Prostate gland (tissue), 2 donors: ENCODE measurements around the gene IGSF22. TPM values are rescaled to one million over a fixed set of nuclear protein-coding genes. Genes with fewer than 3 reads are reported as not detected.
A peak's percentile ranks its signal among the peaks of the same experiment; 100 is the strongest.

Experiments used
- DNase-seq: peaks from one replicate; pipeline ENCODE4 v3.0.0-alpha.2; 2019; ENCODE audit warnings: low spot score
- H3K27ac ChIP-seq, 2 donors: fragments of 200-600 bp; sonication (generic); 2 replicates each; pipeline ENCODE4 v1.5.1; 2017 to 2019
- H3K27me3 ChIP-seq: fragments of 200-600 bp; sonication (generic); replicated peaks from 2 replicates; pipeline ENCODE4 v1.5.1; 2019; ENCODE audit not compliant: insufficient read depth
- H3K36me3 ChIP-seq, 2 donors: fragments of 200-600 bp; sonication (generic); 1 replicate in 1 of 2; 2 replicates in 1 of 2; pipeline versions ENCODE4 v1.5.1 to v1.8.1; 2017 to 2019
- H3K4me1 ChIP-seq: fragments of 200-600 bp; sonication (generic); replicated peaks from 2 replicates; pipeline ENCODE4 v1.5.1; 2019
- H3K4me3 ChIP-seq, 2 donors: fragments of 200-600 bp; sonication (generic); 2 replicates each; pipeline ENCODE4 v1.5.1; 2017 to 2019
- H3K9me3 ChIP-seq: fragments of 200-600 bp; sonication (generic); 2 replicates; pipeline ENCODE4 v1.5.1; 2017
- POLR2A ChIP-seq: fragments of 450-650 bp; IDR thresholded peaks from one replicate; pipeline ENCODE4 v1.6.1; 2016; ENCODE audit warnings: antibody characterized with exemption, mild to moderate bottlenecking
- POLR2AphosphoS5 ChIP-seq: sonication (generic); formaldehyde crosslinking; IDR thresholded peaks from one replicate; pipeline ENCODE4 v1.6.1; 2017; ENCODE audit warnings: antibody characterized with exemption
- WGBS: methylation state at CpG from one replicate; pipeline ENCODE4 v1.1.5; 2018; 5-methylcytosine and 5-hydroxymethylcytosine counted together
- intact Hi-C: fragments of 100-400 bp; cut with DNase I; formaldehyde crosslinking; loops from one replicate; pipeline ENCODE4 v1.14.2; 2022
- total RNA-seq, 2 donors: library from RNA; depleted of rRNA; stranded (reverse); fragments of >200 nt; gene quantifications; one replicate each; pipeline ENCODE4 v1.1.0, GENCODE V29; 2016
- TF ChIP-seq, protein P1 (sequence below), 4 experiments: fragments of 200-600 bp in 2 of 4; fragments of 450-650 bp in 2 of 4; sonication (generic) in 2 of 4; IDR thresholded peaks; 1 replicate in 3 of 4; 2 replicates in 1 of 4; pipeline ENCODE4 v1.5.1; 2016 to 2019; ENCODE audit warnings: antibody characterized with exemption in 4 of 4, mild to moderate bottlenecking in 2 of 4, moderate library complexity in 2 of 4

The IGSF22 gene
- total RNA-seq, 2 donors from 2014 or later: 0.82 to 1.1 TPM

DNA sequence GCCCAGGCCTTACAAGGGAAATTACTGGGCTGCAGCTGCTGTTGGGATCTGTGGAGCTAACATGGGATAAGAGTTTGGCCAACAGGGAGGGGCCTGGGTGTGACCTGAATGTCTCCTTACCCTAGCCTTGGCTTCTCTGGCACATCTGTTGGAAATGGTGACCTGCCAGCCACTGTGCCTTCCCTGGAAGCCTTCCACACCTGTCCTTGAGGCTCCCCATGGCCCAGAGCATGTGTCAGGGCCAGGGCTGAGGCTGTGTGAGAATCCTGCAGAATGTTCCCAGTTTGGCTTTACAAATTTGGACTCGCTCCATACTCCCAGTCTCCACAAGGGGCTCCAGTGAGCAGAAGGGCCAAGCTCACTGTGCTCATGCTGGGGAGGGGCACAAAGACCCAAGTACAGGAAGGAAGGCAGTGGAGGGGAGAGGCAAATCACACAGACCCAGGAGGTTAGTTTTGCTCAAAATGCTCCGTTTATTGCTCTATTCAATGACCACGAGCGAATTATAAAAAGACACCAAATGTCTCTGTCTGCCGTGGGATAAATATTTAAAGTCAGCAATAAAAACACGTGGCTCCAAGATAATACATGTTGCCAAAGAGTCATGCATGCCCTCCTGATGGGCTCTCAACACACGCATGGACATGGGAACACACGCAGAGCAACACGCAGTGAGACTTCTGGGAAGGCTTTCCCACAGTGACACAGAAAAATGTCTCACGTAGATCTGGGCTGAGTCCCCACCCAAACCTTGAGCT lies 1.7 kb upstream of the IGSF22 start:
- Histone ChIP-seq H3K4me3 (no peak overlapping the region), H3K4me1 (no peaks in the 10 kb centered on the region), H3K9me3 (no peaks in the 10 kb centered on the region), H3K36me3 (no peaks in the 10 kb centered on the region), H3K27me3 (no peaks in the 10 kb centered on the region), H3K27ac (no peak overlapping the region)
- DNase-seq: no peak
- TF ChIP-seq POLR2A: no peak
- TF ChIP-seq, protein P1, sequence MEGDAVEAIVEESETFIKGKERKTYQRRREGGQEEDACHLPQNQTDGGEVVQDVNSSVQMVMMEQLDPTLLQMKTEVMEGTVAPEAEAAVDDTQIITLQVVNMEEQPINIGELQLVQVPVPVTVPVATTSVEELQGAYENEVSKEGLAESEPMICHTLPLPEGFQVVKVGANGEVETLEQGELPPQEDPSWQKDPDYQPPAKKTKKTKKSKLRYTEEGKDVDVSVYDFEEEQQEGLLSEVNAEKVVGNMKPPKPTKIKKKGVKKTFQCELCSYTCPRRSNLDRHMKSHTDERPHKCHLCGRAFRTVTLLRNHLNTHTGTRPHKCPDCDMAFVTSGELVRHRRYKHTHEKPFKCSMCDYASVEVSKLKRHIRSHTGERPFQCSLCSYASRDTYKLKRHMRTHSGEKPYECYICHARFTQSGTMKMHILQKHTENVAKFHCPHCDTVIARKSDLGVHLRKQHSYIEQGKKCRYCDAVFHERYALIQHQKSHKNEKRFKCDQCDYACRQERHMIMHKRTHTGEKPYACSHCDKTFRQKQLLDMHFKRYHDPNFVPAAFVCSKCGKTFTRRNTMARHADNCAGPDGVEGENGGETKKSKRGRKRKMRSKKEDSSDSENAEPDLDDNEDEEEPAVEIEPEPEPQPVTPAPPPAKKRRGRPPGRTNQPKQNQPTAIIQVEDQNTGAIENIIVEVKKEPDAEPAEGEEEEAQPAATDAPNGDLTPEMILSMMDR (IDR thresholded peaks at IDR 0.05): peak in 3 of 4 experiments; percentile 30 to 55 (median 34)
- no peak for TF ChIP-seq POLR2AphosphoS5
- intact Hi-C loops: no loop called here
- 53% methylated on average over 10 of the region's 10 CpGs for WGBS

GRCh38 chr11:18723991-18724390 lies 2.0 kb downstream of the IGSF22 start:
- H3K4me1 ChIP-seq: no peaks in the 10 kb centered on the region
- DNase-seq: no peak
- intact Hi-C loops: loop anchor here (5.0 kb wide), 1 partner anchor 92 kb away; the partner anchor contains the start of gene SPTY2D1

DNA sequence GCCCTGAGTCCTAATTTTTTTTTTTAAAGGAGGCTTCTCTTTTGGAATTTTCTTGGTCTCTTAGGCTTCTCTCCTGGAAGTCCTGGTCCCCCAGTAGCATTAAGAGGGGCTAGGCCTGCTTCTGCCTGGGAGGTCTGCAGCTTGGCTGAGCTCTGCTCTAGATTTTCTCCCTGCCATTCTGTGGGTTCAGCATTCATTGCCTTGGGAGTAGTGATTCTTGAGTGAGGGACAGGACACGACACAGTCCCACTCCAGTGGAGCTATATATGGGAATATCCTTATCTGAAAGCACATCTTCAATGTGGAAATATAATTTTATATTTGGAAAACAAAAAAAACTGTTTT lies 3.7 kb downstream of the IGSF22 start:
- no peak overlapping the region for H3K27ac ChIP-seq
- TF ChIP-seq POLR2A (no peak), POLR2AphosphoS5 (no peak)
- TF ChIP-seq, protein P1 (IDR thresholded peaks at IDR 0.05): no peak
- intact Hi-C loops: loop anchor here (5.0 kb wide), 1 partner anchor 90 kb away; the partner anchor contains the start of gene SPTY2D1
- H3K4me1 ChIP-seq: no peaks in the 10 kb centered on the region
- no peak for DNase-seq
- H3K9me3 ChIP-seq: no peaks in the 10 kb centered on the region
- H3K4me3 ChIP-seq: peak overlapping the region in 1 of 2 donors; percentile 38
- WGBS: 89% methylated on average over 1 of the region's 1 CpG
- no peaks in the 10 kb centered on the region for H3K36me3 ChIP-seq
- H3K27me3 ChIP-seq: no peaks in the 10 kb centered on the region

More at GRCh38 chr11:18723991-18724390, 2.0 kb downstream of the IGSF22 start:
- Histone ChIP-seq H3K9me3 (no peaks in the 10 kb centered on the region), H3K4me3 (no peak overlapping the region), H3K27me3 (no peaks in the 10 kb centered on the region), H3K36me3 (no peaks in the 10 kb centered on the region), H3K27ac (no peak overlapping the region)
- WGBS: 52% methylated on average over 7 of the region's 7 CpGs
- TF ChIP-seq POLR2A (no peak), POLR2AphosphoS5 (no peak)
- TF ChIP-seq, protein P1 (IDR thresholded peaks at IDR 0.05): no peak

DNA sequence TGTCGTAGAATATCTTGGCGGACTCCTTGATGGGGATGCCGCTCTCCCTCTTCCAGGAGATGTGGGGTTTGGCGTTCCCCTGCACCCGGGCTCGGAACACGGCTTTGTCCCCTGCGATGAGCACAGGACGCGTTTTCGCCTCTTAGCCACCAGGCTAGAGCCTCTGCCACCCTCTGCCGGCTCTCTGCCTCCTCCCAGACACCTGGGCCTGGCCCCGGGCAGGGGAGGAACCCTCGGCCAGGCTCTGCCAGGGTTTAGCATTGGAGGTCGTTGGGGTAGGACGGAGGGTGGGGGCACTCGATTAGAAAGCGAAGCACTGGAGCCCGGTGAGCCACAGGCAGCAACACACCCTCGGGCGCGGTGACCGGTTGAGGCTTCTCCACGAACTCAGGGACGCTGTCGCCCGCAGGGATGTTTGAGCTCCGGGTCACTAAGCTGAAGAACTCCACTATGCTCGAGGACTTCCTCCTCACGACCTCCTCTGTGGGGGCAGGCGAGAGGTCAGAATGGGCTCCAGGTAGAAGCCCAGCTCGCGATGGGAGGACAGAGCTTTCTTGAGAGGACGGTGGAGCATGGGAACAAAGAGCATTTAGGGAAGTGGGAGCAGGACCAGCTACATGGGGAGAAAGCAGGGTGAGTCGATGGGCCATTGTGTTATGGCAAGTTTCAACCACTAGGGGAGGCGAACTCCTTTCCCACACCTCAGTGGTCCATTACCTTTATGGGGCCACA lies 4.3 kb downstream of the IGSF22 start:
- intact Hi-C loops: loop anchor here (5.0 kb wide), 1 partner anchor 89 kb away; the partner anchor contains the start of gene SPTY2D1
- Histone ChIP-seq H3K27ac (peak overlapping the region; percentile 23 to 32), H3K27me3 (no peaks in the 10 kb centered on the region), H3K36me3 (no peaks in the 10 kb centered on the region), H3K9me3 (no peaks in the 10 kb centered on the region), H3K4me1 (no peaks in the 10 kb centered on the region), H3K4me3 (peak overlapping the region; percentile 25 to 38)
- 5% methylated on average over 36 of the region's 36 CpGs for WGBS
- DNase-seq: peak; percentile 28
- TF ChIP-seq, protein P1 (IDR thresholded peaks at IDR 0.05): peak; percentile 41 to 57 (median 50)
- no peak for TF ChIP-seq POLR2A
